ENCODE measurements around the gene OVCH2.

GRCh38 chr11:7749456-7749855 is 43.2 kb upstream of the OVCH2 start:
- TF ChIP-seq ATF7 (IDR thresholded peaks at IDR 0.05; ENCODE audit: low read depth) (no peak), CTCF (IDR thresholded peaks at IDR 0.05 in 2 of 3, conservative IDR thresholded peaks at IDR 0.05 in 1 of 3; ENCODE audit: control insufficient read depth in 2 of 3, extremely low read depth in 1 of 3, insufficient read depth in 1 of 3, low read depth in 3 of 3, low read length in 3 of 3) (no peak)
